Loucy (cell line): ENCODE measurements around the gene MBNL2.

Source experiments
- CTCF ChIP-seq: fragments of 200-600 bp; sonication (generic); conservative IDR thresholded peaks from 2 replicates; pipeline ENCODE4 v1.5.1; 2014; ENCODE audit warnings: mild to moderate bottlenecking, antibody characterized with exemption, low read length
- EZH2phosphoT487 ChIP-seq: fragments of 200-600 bp; IDR thresholded peaks from 2 replicates; pipeline ENCODE4 v1.6.1; 2018; ENCODE audit warnings: antibody characterized with exemption, mild to moderate bottlenecking, moderate library complexity, borderline replicate concordance

GRCh38 chr13:97221989-97222700, at the start of gene MBNL2:
- no peak for TF ChIP-seq EZH2phosphoT487
- TF ChIP-seq CTCF: no peak
